C4-2B (cell line): ENCODE data around the gene OSBPL3.

Experiments used
- H3K27ac ChIP-seq: fragments of 450-650 bp; 2 replicates; pipeline ENCODE4 v1.5.1; 2017
- CTCF ChIP-seq: fragments of 450-650 bp; conservative IDR thresholded peaks from 2 replicates; pipeline ENCODE4 v1.5.1; 2017; ENCODE audit warnings: mild to moderate bottlenecking
- ZFX ChIP-seq: fragments of 450-650 bp; IDR thresholded peaks from 2 replicates; pipeline ENCODE4 v1.6.1; 2017

OSBPL3 gene

DNA sequence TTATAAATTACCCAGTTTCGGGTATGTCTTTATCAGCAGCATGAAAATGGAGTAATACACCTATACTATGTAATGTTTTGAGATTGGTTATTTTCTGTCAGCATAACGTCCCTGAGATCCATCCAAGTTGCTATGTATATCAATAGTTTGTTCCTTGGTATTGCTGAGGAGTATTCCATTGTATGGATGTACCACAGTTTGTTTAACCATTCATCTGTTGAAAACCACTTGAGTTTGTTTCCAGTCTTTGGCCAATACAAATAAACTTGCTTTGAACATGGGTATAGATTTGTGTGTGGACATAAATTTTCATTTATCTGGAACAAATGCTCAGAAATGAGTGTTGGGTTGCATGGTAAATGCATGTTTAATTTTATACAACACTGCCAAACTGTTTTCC is 119.4 kb downstream of the OSBPL3 start:
- no peak overlapping the region for H3K27ac ChIP-seq

GRCh38 chr7:24858108-24858977 is 121.6 kb downstream of the OSBPL3 start:
- H3K27ac ChIP-seq, result no peak overlapping the region
- TF ChIP-seq CTCF (no peak), ZFX (no peak)

More for the DNA sequence above, 119.4 kb downstream of the OSBPL3 start:
- TF ChIP-seq CTCF (no peak), ZFX (no peak)

DNA sequence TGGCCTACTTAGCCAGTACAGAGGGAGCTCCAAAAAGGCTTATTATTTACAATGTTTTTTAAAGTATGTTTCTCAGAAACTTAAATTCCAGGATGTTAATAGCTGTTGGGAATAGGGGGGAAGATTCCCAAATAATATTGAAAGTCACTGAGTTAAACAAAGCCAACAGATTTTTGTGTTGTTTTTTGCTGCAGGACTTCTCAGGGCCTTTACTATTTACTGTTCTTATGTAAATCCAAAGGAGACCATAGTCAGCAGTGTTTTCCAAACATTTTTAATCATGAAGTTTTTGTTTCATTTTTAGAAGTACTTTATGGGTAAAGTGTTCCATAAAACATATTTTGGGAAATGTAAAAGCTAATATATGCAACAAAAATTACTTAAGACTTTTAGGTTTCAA is 122.4 kb downstream of the OSBPL3 start:
- no peak overlapping the region for H3K27ac ChIP-seq
- TF ChIP-seq ZFX (no peak), CTCF (no peak)

DNA sequence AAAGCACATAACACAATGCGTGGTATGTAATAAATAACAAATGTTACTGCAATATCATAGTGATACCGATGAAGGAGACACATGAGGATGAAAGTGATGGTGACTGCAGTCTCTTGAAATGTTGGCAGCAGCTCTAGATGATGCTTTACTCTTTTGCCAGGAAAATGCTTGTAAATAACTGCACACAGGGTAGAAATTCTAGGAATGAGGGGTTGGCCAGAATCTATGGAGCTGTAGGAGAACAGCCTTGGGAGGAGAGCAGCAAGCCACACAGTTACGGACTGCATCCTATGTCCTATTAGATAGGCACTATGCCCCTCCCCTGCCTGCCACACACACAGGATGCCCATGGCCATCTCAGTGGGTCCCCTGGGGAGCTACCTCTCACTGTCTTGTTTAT is 125.1 kb downstream of the OSBPL3 start:
- no peak for TF ChIP-seq CTCF
- no peak for TF ChIP-seq ZFX
- H3K27ac ChIP-seq, result no peak overlapping the region

DNA sequence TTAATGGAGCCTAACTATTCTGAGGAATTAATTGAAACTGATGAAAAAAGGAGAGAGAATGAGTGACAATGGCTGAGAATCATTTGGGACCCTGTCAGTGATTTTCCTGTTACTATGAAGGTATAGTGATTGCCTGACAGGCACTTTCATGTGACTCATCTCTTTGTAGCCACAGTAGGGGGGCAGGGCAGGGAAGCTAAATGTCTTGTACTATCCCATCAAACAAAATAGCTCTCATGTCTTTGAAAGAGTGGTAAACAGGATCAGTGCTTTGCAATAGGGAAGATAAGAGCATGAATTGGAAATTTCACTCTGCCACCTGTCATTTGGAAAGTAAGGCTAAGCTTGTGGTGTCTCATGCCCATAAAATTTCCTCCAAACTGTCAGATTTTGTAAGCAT is 128.2 kb downstream of the OSBPL3 start:
- no peak for TF ChIP-seq ZFX
- no peak for TF ChIP-seq CTCF

DNA sequence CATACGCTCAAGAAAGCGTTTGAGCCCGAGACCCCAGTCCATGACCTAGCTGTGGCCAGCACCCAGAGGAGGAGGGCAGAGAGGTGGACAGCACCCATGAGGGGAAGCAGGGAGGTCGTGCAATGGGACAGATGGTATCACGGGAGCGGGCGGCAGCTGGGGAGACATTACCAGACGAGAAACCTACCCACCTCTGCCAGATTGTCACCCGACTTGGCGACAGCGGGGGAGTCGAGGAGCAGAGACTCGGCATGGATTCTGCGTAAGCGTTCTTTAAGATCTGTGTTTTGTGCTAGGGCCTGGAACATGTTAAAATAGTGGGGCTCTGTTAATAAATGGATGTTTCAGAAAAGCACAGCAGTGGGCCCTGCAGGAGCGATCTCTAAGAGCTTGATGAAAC is 131.1 kb downstream of the OSBPL3 start:
- no peak overlapping the region for H3K27ac ChIP-seq
- no peak for TF ChIP-seq CTCF
- TF ChIP-seq ZFX, result no peak

More for the DNA sequence above, 128.2 kb downstream of the OSBPL3 start:
- H3K27ac ChIP-seq, result no peak overlapping the region

GRCh38 chr7:24847754-24848153 is 132.2 kb downstream of the OSBPL3 start:
- H3K27ac ChIP-seq, result no peak overlapping the region

More at GRCh38 chr7:24847754-24848153, 132.2 kb downstream of the OSBPL3 start:
- TF ChIP-seq CTCF (no peak), ZFX (no peak)
